ENCODE measurements around the gene GPX6.
"Not testable (repeated sequence)": the region's sequence is repeated elsewhere in the genome, so short reads cannot be mapped to it uniquely, and the experiment has no call there.

The GPX6 gene

GRCh38 chr6:28525496-28526039 lies 10.0 kb upstream of the GPX6 start, which contains the start of gene GPX5:
Gene GPX5 (plus strand): TSS chr6:28525881. CDS start chr6:28526014, 133 bp downstream.
- DNase-seq (ENCODE audit: extremely low read depth in 1 of 2, low read depth in 1 of 2) = no peak

DNA sequence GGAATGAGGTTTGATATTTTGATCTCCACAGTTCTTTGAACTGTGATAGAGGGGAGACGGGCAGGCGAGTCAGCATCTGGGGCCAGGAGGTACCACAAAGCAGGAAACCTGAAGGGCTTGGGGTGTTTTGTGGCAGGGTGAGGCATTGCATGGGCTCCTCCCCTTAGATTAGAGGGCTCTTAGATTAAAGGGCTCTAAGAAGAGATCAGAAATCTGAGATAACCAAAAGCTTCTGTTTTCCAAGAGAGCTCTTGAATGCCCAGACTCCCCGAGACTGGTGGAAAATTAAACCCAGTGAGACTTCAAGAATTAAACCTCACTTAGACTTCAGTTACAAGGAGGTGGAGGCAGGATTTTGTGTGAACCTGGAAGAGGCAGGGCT lies 7.6 kb upstream of the GPX6 start:
- DNase-seq (ENCODE audit: extremely low read depth in 1 of 2, low read depth in 1 of 2) = no peak

DNA sequence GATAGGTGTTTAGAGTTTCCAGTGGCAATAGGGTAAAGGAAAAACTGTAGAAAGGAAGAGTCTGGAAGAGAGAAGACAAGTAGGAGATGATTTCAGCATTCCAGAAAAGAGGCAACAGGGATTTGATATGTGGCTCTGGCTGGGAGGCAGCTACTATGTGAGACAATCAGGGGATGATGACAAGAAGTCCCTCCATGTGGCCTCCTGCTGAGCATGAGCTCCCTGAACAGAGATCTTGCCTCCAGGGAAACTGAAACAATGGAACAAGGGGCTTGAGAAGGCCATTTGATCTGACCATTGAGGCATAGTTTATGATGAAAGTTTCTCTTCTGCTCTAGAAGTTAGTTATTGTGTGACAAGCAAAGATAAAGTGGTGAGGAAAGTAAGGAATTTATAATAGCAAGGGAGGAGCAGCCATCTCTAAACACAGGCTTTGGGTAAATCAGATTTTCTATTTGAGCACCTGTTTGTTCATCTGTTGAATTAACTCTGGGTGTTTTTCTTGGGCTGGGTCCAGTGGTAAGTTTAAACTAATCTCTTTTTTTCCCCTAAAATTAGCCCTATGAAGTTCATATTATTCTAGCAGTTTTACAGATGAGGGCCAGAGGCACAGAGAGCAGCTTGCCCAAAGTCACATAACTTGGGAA lies 7.1 kb upstream of the GPX6 start:
- DNase-seq (ENCODE audit: extremely low read depth in 1 of 2, low read depth in 1 of 2) = no peak

- DNase-seq (ENCODE audit: extremely low read depth in 1 of 2, low read depth in 1 of 2) = no peak
Observed at GRCh38 chr6:28517964-28518363, 2.4 kb upstream of the GPX6 start.

GRCh38 chr6:28512387-28512786 lies 3.2 kb downstream of the GPX6 start:
- DNase-seq (ENCODE audit: extremely low read depth in 1 of 2, low read depth in 1 of 2) = not testable (repeated sequence)

- no peak for DNase-seq (ENCODE audit: extremely low read depth in 1 of 2, low read depth in 1 of 2)
Observed at GRCh38 chr6:28511628-28512300, 3.8 kb downstream of the GPX6 start.

DNA sequence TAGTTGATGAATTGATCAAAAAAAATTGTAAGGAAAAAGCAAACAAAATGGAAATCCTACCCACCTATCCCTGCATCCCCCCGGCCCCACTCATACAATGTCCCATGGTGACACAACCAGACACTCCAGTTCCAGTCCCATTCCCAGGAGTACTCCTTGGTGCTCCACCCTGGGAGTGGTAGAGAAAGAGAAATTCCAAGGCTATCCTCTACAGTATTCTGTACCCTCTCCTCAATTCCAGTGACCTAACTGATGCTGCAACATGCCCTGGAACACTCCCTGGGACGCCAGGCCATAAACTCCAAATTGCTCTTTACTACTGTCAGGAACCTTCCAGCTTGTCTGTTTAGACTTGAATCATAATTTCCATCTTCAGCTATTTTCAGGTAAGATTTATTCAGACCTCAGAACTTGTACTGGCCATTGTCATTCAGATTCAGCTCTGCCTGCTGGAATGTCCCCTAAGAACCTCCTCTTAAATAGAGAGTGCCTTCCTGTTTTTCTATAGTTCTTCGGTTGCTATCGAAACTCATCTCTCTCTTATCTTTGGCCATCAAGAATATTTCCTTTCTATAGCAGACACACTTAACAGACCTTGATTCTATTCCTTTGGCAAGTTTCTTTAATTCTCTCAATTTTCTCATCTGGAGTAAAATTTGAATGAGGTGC lies 8.7 kb downstream of the GPX6 start:
- no peak for DNase-seq (ENCODE audit: extremely low read depth in 1 of 2, low read depth in 1 of 2)

- no peak for DNase-seq (ENCODE audit: extremely low read depth in 1 of 2, low read depth in 1 of 2)
Observed at GRCh38 chr6:28505733-28506132, 9.9 kb downstream of the GPX6 start.

GRCh38 chr6:28502709-28503305 lies 12.8 kb downstream of the GPX6 start:
- DNase-seq (ENCODE audit: extremely low read depth in 1 of 2, low read depth in 1 of 2) = not testable (repeated sequence)

- DNase-seq (ENCODE audit: extremely low read depth in 1 of 2, low read depth in 1 of 2) = not testable (repeated sequence)
Observed at GRCh38 chr6:28502136-28502535, 13.5 kb downstream of the GPX6 start.

DNA sequence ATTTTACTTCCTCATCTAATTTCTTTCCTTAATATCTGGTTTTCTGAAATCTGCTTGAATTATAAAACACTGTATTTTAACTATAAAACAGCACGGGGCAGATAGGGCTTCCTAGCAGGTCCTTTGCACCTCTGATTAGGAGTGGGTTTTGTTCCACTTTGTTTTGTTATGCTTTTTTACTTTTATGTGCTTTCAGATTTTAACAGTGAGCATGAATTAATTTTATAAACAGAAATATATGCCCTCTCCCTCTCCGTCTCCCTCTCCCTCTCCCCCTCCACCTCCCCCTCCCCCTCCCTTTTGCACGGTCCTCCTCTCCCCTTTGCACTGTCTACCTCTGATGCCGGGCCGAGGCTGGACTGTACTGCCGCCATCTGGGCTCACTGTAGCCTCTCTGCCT lies 14.3 kb downstream of the GPX6 start:
- no peak for DNase-seq (ENCODE audit: extremely low read depth in 1 of 2, low read depth in 1 of 2)

GRCh38 chr6:28497893-28498292 lies 17.7 kb downstream of the GPX6 start:
- DNase-seq (ENCODE audit: extremely low read depth in 1 of 2, low read depth in 1 of 2) = no peak

GRCh38 chr6:28497306-28497705 lies 18.3 kb downstream of the GPX6 start:
- no peak for DNase-seq (ENCODE audit: extremely low read depth in 1 of 2, low read depth in 1 of 2)

- DNase-seq (ENCODE audit: extremely low read depth in 1 of 2, low read depth in 1 of 2) = no peak
Observed at GRCh38 chr6:28496099-28496779, 19.4 kb downstream of the GPX6 start.

DNA sequence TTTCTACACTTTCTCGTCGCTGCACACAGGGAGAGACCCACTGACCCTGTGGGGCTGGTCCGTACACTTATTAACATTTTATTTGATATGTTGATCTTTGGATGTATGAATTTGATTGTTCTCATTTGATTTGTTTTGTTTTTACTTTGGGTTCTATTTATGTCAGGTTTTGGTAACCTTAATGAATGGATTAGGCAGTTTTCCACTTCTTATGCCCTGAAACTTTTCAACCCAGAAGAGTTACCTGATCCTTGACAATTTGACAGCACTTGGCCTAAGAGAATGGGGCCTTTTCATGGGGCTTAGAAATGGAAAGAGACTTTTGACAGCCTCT lies 23.6 kb downstream of the GPX6 start:
- DNase-seq (ENCODE audit: extremely low read depth in 1 of 2, low read depth in 1 of 2) = no peak

DNA sequence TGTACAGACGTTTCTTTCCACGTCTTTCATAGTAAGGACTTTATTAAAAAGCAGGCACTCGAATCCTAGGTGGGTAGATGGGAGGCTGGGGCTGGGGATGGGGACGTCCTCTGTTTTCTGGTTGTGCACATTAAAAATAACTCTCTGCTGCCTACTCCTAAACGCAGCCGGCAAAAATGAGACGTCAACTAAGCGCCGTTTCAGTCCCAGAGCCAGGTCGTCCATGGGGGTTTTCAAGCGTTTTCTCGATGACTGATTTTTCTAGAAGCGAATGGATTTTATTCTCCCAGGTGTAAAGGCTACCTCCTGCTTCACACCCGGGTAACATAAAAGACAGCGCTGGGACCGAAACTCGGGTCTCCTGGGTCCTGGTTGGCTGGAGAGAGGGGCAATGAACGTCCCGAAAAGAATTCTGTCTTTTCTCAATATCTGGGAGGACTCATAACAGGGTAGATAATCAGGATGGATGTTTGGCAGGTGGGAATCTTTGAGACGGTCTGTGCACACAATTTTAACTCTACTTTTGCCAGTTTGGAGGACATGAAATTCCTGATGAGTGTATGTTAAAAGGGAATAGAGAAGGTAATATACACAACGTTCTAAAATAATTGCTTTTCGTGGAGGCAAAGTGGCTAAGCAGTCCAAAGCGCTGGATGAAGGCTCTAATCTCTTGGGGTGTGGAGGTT lies 25.2 kb downstream of the GPX6 start:
- no peak for DNase-seq (ENCODE audit: extremely low read depth in 1 of 2, low read depth in 1 of 2)

- DNase-seq (ENCODE audit: extremely low read depth in 1 of 2, low read depth in 1 of 2) = peak in 1 of 2 donors; percentile 46
Observed at GRCh38 chr6:28489366-28490204, 26.0 kb downstream of the GPX6 start.

DNA sequence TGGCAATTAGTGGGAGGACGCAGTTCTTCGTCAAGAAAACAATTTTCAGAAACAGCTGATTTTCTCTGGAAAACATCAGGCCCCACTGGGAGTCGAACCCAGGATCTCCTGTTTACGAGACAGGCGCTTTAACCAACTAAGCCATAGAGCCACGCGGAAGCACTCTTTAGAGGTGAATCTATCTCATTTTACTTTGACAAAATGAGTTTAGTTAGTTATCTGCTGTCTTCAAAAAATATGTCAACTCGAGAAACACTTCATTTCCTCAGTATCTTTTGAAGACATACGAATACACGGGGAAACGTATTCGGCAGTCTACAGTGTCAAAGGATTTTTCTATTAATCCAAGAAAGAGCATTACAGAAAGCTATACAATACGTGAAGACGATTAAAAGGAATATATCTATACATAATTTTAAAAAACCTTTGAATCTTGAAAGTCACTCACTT lies 26.7 kb downstream of the GPX6 start:
- peak in 1 of 2 donors; percentile 26 for DNase-seq (ENCODE audit: extremely low read depth in 1 of 2, low read depth in 1 of 2)

DNA sequence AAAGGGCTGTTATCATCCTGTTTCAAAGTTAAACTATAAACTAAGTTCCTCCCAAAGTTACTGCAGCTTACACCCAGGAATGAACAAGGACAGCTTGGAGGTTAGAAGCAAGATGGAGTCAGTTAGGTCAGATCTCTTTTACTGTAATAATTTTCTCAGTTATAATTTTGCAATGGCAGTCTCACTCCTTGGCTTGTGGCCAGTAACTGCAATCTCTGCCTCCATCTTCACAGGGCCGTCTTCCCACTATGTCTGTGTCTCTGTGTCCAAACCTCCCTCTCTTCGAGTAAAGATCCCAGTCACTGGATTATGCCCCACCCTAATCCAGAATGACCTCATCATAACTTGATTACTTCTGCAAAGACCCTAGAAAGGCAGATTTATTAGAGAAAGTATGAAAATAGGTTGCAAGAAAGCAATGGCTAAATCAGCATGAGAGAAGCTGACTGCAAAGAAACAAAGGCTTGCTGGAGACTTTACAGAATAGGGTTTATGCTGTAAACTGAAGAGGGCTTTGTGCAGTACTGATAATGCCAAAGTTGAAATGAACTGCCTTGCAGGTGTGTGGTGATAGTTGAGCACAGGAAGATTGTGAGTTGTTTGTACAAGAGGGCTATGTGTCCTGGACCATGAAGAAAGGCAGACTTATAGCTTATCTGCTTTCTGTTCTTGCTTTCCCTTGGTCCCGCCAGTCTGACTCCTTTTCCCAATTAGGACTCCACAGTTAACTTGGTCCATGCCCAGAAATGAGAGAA lies 28.4 kb downstream of the GPX6 start:
- DNase-seq (ENCODE audit: extremely low read depth in 1 of 2, low read depth in 1 of 2) = no peak
